GM23248 (cell line): ENCODE data around the gene GLA. TPM values are rescaled to one million over a fixed set of nuclear protein-coding genes. Genes with fewer than 3 reads are reported as not detected.

Source experiments
- DNase-seq: peaks from one replicate; pipeline ENCODE4 v3.0.0-alpha.2; 2015
- H2AFZ ChIP-seq: fragments of 200-600 bp; sonication (generic); 2 replicates; pipeline ENCODE4 v1.6.1; 2016; ENCODE audit warnings: antibody characterized with exemption
- H3F3A ChIP-seq: fragments of 200-600 bp; sonication (generic); 2 replicates; pipeline ENCODE4 v1.6.1; 2016; ENCODE audit warnings: mild to moderate bottlenecking, antibody characterized with exemption, mixed run types; ENCODE audit not compliant: insufficient read depth
- H3K27ac ChIP-seq: fragments of 200-600 bp; sonication (generic); 2 replicates; pipeline ENCODE4 v1.5.1; 2016; ENCODE audit warnings: mild to moderate bottlenecking
- H3K27me3 ChIP-seq: fragments of 200-600 bp; sonication (generic); replicated peaks from 2 replicates; pipeline ENCODE4 v1.6.1; 2016; ENCODE audit warnings: mild to moderate bottlenecking; ENCODE audit not compliant: insufficient read depth
- H3K36me3 ChIP-seq: fragments of 200-600 bp; sonication (generic); 2 replicates; pipeline ENCODE4 v1.6.1; 2016; ENCODE audit warnings: low read depth, mild to moderate bottlenecking
- H3K4me1 ChIP-seq: fragments of 200-600 bp; sonication (generic); 2 replicates; pipeline ENCODE4 v1.6.1; 2016; ENCODE audit warnings: mild to moderate bottlenecking; ENCODE audit not compliant: insufficient read depth
- H3K4me2 ChIP-seq: fragments of 200-600 bp; sonication (generic); one replicate; pipeline ENCODE4 v1.6.1; 2016; ENCODE audit warnings: mild to moderate bottlenecking; ENCODE audit not compliant: unreplicated experiment
- H3K4me3 ChIP-seq: fragments of 200-600 bp; sonication (generic); 2 replicates; pipeline ENCODE4 v1.5.1; 2016; ENCODE audit warnings: mild to moderate bottlenecking
- H3K79me2 ChIP-seq: fragments of 200-600 bp; sonication (generic); 2 replicates; pipeline ENCODE4 v1.6.1; 2016; ENCODE audit warnings: mild to moderate bottlenecking; ENCODE audit not compliant: insufficient read depth
- H3K9ac ChIP-seq: fragments of 200-600 bp; sonication (generic); 2 replicates; pipeline ENCODE4 v1.6.1; 2016; ENCODE audit warnings: mild to moderate bottlenecking
- H3K9me2 ChIP-seq: fragments of 200-600 bp; sonication (generic); 2 replicates; pipeline ENCODE4 v1.6.1; 2016; ENCODE audit warnings: mixed run types, mild to moderate bottlenecking, moderate library complexity; ENCODE audit not compliant: insufficient read depth
- H3K9me3 ChIP-seq: fragments of 200-600 bp; sonication (generic); one replicate; pipeline ENCODE4 v1.6.1; 2017; ENCODE audit warnings: low read depth
- H4K20me1 ChIP-seq: fragments of 200-600 bp; sonication (generic); 2 replicates; pipeline ENCODE4 v1.6.0; 2016; ENCODE audit not compliant: insufficient read depth
- EZH2 ChIP-seq: fragments of 200-600 bp; sonication (generic); IDR thresholded peaks from 2 replicates; pipeline ENCODE4 v1.6.1; 2018; ENCODE audit warnings: antibody characterized with exemption, mild to moderate bottlenecking; ENCODE audit not compliant: insufficient read depth, poor library complexity, severe bottlenecking
- EZH2phosphoT487 ChIP-seq: fragments of 200-600 bp; sonication (generic); IDR thresholded peaks from 2 replicates; pipeline ENCODE4 v1.6.1; 2018; ENCODE audit warnings: antibody characterized with exemption, moderate library complexity, mild to moderate bottlenecking, low read depth; ENCODE audit not compliant: insufficient read depth
- WGBS, 2 experiments: methylation state at CpG; one replicate each; pipeline ENCODE4 v1.1.6; 2015 to 2017; ENCODE audit warnings: low lambda C conversion rate in 2 of 2, low coverage in 1 of 2; ENCODE audit errors: missing lambda C conversion rate in 2 of 2; 5-methylcytosine and 5-hydroxymethylcytosine counted together
- in situ Hi-C: fragments of 300-500 bp; cut with MboI; formaldehyde crosslinking; loops from 2 replicates; pipeline ENCODE4 v1.15.0; 2020
- polyA plus RNA-seq: library from polyadenylated mRNA; unstranded; fragments of >200 nt; fragmentation: Nextera tagmentation; extraction: Ambion mirVana; gene quantifications from 2 replicates; pipeline ENCODE4 v1.2.1, GENCODE V29; 2016
- total RNA-seq: library from RNA; depleted of rRNA; stranded (reverse); fragments of >200 nt; shearing (Covaris generic); gene quantifications from 2 replicates; pipeline ENCODE4 v1.2.3, GENCODE V29; 2014

GLA gene
- total and polyA plus RNA-seq, 2 experiments from 2014 or later, result 20.4 to 36.6 TPM

DNA sequence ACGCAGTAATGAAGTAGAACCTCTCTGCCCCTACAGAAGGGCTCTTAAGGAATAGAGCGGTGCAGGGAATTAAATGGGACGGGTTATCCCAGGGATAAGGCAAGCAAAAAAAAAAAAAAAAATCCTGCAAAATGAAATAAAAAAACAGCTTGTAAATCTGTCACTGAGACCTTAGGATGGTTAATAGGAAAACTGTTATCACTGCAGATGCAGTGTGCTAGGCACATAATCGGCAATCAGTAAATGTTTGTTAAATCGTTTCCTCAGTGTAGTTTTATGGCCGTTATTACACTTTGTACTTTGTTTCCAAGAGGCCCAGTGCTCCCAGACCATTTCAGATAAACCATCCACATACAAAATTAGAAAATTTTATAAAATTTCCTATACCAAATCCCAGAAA, 1.3 kb upstream of the GLA start:
- Histone ChIP-seq H3K9me3 (no peaks in the 10 kb centered on the region), H4K20me1 (no peaks in the 10 kb centered on the region; the same call in 1 of the 2 replicates), H3K79me2 (peaks cover 85% of the 10 kb centered on the region), H3K36me3 (no peaks in the 10 kb centered on the region), H3K27me3 (no peaks in the 10 kb centered on the region), H2AFZ (no peak overlapping the region), H3K4me3 (peak overlapping the region; percentile 93), H3K9me2 (no peaks in the 10 kb centered on the region), H3F3A (0 out of 2 replicates have a peak, but pooled peaks cover 4% of the 10 kb centered on the region), H3K4me1 (0 out of 2 replicates have a peak, but pooled peaks cover 24% of the 10 kb centered on the region), H3K27ac (peak overlapping the region; percentile 98), H3K4me2 (peak overlapping the region; percentile 99), H3K9ac (peak overlapping the region; percentile 100)
- in situ Hi-C loops, result loop anchor here (25.0 kb wide), 1 partner anchor 228 kb away; no protein-coding TSS in a partner anchor
- TF ChIP-seq EZH2phosphoT487 (no peak), EZH2 (no peak)
- 0 to 1% methylated on average over 6 of the region's 6 CpGs for WGBS, 2 experiments
- DNase-seq, result peak; percentile 40

DNA sequence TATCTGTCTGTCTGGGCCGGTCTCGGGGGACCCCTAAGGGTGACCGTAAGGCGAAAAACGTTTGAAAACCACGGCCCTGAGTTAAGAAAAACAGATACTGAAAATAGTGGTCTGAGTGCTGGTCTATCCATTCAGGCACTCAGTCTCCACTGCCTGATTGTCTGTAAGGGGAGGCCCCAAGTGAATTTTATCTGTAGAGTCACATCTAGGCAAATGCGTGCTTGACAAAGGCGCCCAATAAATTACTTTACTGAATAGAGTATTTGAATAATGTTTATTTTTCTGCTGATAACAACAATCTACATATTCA, 762 bp upstream of the GLA start:
- peak overlapping the region; percentile 100 for H3K9ac ChIP-seq
- 0% methylated on average over 2 to 8 of the region's 8 CpGs for WGBS, 2 experiments
- H3K27me3 ChIP-seq, result no peaks in the 10 kb centered on the region
- H3K9me3 ChIP-seq, result no peaks in the 10 kb centered on the region
- H3K36me3 ChIP-seq, result no peaks in the 10 kb centered on the region
- TF ChIP-seq EZH2phosphoT487, result no peak
- TF ChIP-seq EZH2, result no peak
- H3K4me2 ChIP-seq, result peak overlapping the region; percentile 99
- no peaks in the 10 kb centered on the region; the same call in 1 of the 2 replicates for H4K20me1 ChIP-seq
- in situ Hi-C loops, result loop anchor here (25.0 kb wide), 1 partner anchor 229 kb away; no protein-coding TSS in a partner anchor
- H3K4me1 ChIP-seq, result 0 out of 2 replicates have a peak, but pooled peaks cover 23% of the 10 kb centered on the region
- no peak for DNase-seq
- H2AFZ ChIP-seq, result no peak overlapping the region
- H3F3A ChIP-seq, result no peaks in the 10 kb centered on the region
- H3K4me3 ChIP-seq, result peak overlapping the region; percentile 93
- no peaks in the 10 kb centered on the region for H3K9me2 ChIP-seq
- H3K79me2 ChIP-seq, result peaks cover 80% of the 10 kb centered on the region
- peak overlapping the region; percentile 98 for H3K27ac ChIP-seq

- Histone ChIP-seq H3K4me2 (peak overlapping the region; percentile 86), H3K9ac (peak overlapping the region; percentile 100), H2AFZ (peak overlapping the region; percentile 89), H3K79me2 (peaks cover 67% of the 10 kb centered on the region), H4K20me1 (no peaks in the 10 kb centered on the region; the same call in 1 of the 2 replicates), H3K9me2 (no peaks in the 10 kb centered on the region), H3K27ac (peak overlapping the region; percentile 98), H3F3A (no peaks in the 10 kb centered on the region), H3K27me3 (no peaks in the 10 kb centered on the region), H3K4me1 (0 out of 2 replicates have a peak, but pooled peaks cover 21% of the 10 kb centered on the region), H3K36me3 (no peaks in the 10 kb centered on the region), H3K9me3 (no peaks in the 10 kb centered on the region), H3K4me3 (peak overlapping the region; percentile 93)
- TF ChIP-seq EZH2 (no peak), EZH2phosphoT487 (no peak)
- DNase-seq, result peak; percentile 28
- in situ Hi-C loops, result loop anchor here (25.0 kb wide), 1 partner anchor 230 kb away; no protein-coding TSS in a partner anchor
- 1 to 4% methylated on average over 11 to 15 of the region's 15 CpGs for WGBS, 2 experiments
Observed at GRCh38 chrX:101407167-101407747, 468 bp downstream of the GLA start.

DNA sequence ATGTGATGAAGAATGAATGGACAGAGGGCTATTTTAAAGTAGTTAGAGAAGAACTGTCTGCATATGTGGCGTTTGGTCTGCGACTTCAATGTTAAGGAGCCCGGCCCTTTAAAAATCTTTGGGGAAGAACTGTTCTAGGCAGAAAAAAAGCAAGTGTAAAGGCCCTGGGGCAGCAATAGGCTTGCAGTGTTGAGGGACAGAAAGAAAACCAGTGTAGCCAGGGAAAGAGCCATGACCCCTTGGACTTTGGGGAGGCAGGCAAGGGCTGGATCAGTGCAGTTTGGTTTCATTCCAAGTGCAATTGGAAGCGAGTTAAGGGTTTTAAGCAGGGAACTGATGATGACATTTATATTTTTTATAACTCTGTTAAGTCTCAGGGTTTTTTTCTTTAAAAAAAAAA, 7.9 kb downstream of the GLA start:
- TF ChIP-seq EZH2phosphoT487 (no peak), EZH2 (no peak)
- no peak overlapping the region for H2AFZ ChIP-seq
- no peak overlapping the region for H3K9ac ChIP-seq
- no peak overlapping the region for H3K4me3 ChIP-seq
- H3F3A ChIP-seq, result peaks cover 25% of the 10 kb centered on the region
- H3K79me2 ChIP-seq, result peaks cover 5% of the 10 kb centered on the region
- peaks cover 3% of the 10 kb centered on the region; the same call in 1 of the 2 replicates for H3K36me3 ChIP-seq
- no peak for DNase-seq
- no peaks in the 10 kb centered on the region for H3K9me3 ChIP-seq
- no peaks in the 10 kb centered on the region for H3K27me3 ChIP-seq
- no peak overlapping the region for H3K27ac ChIP-seq
- H3K9me2 ChIP-seq, result no peaks in the 10 kb centered on the region
- no peaks in the 10 kb centered on the region for H4K20me1 ChIP-seq
- no peak overlapping the region for H3K4me2 ChIP-seq
- 98 to 100% methylated on average over 4 of the region's 4 CpGs for WGBS, 2 experiments
- no peaks in the 10 kb centered on the region for H3K4me1 ChIP-seq
- in situ Hi-C loops, result loop anchor here (25.0 kb wide), 1 partner anchor 237 kb away; no protein-coding TSS in a partner anchor
